Panc1 (cell line): ENCODE results near the gene MLPH.

ENCODE experiments used
- POLR2AphosphoS5 ChIP-seq: IDR thresholded peaks from 2 replicates; pipeline ENCODE4 v1.6.1; 2012; ENCODE audit warnings: mild to moderate bottlenecking, low read depth, low read length, moderate library complexity
- TF ChIP-seq, protein P1 (sequence below), 2 experiments: IDR thresholded peaks; 2 replicates each; pipeline ENCODE4 v1.6.1; 2011 to 2012; ENCODE audit warnings: low read depth in 2 of 2, control low read depth in 1 of 2, low read length in 1 of 2, mild to moderate bottlenecking in 1 of 2, moderate library complexity in 1 of 2; ENCODE audit not compliant: insufficient read depth in 1 of 2

DNA sequence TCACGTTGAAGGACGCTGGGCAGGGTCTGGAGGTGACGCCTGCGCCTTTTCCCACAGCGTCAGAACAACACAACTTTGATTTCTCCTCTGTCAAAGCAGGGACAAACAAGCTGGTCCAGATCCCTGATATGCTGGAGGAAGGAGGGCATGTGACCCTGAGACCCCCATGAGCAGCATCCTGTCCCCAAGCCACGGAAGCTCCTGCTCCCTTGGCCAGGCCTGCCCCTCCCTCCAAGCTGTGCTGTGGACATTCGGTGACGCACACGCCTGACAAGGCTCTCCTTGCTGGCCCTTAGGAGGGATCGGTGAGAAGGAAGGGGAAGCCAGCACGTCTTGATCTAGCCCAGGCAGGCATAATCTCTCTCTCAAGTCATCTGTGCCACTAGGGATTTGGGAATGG is 11.3 kb downstream of the MLPH start:
- no peak for TF ChIP-seq POLR2AphosphoS5
- TF ChIP-seq, protein P1, sequence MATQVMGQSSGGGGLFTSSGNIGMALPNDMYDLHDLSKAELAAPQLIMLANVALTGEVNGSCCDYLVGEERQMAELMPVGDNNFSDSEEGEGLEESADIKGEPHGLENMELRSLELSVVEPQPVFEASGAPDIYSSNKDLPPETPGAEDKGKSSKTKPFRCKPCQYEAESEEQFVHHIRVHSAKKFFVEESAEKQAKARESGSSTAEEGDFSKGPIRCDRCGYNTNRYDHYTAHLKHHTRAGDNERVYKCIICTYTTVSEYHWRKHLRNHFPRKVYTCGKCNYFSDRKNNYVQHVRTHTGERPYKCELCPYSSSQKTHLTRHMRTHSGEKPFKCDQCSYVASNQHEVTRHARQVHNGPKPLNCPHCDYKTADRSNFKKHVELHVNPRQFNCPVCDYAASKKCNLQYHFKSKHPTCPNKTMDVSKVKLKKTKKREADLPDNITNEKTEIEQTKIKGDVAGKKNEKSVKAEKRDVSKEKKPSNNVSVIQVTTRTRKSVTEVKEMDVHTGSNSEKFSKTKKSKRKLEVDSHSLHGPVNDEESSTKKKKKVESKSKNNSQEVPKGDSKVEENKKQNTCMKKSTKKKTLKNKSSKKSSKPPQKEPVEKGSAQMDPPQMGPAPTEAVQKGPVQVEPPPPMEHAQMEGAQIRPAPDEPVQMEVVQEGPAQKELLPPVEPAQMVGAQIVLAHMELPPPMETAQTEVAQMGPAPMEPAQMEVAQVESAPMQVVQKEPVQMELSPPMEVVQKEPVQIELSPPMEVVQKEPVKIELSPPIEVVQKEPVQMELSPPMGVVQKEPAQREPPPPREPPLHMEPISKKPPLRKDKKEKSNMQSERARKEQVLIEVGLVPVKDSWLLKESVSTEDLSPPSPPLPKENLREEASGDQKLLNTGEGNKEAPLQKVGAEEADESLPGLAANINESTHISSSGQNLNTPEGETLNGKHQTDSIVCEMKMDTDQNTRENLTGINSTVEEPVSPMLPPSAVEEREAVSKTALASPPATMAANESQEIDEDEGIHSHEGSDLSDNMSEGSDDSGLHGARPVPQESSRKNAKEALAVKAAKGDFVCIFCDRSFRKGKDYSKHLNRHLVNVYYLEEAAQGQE (IDR thresholded peaks at IDR 0.05; ENCODE audit: insufficient read depth in 1 of 2, low read depth in 2 of 2, low read length in 1 of 2): no peak
